ENCODE measurements around the gene CLIC6. TPM values are rescaled to one million over a fixed set of nuclear protein-coding genes. Genes with fewer than 3 reads are reported as not detected.

CLIC6 gene
- polyA plus RNA-seq, 5 donors = 35.9 to 51.1 (median 43.4) TPM

DNA sequence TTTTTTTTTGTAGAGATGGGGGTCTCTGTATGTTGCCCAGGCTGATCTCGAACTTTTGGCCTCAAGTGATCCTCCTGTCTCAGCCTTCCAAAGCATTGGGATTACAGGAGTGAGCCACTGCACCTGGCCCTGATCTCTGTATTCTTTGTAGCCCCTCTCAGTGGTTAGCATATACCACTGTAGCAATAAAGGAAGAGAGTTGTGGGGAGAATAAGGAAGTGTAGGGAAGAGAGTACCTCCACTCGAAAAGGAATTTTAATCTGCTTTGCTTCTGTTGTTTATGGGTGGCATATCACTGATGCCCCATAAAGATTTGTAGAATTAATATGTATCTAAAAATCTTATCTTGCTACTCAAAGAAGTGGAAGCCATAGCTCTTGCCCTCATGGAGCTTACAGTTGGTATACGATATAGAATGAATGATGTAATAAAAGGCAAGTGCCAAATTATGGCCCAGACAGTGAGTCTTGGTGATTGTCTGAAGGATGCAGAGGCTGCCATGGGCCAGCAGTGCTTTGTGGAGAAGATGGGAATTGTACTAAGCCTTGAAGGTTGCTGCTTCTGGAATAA, 96.0 kb downstream of the CLIC6 start:
- no peak for DNase-seq

GRCh38 chr21:34765619-34766018, 96.8 kb downstream of the CLIC6 start:
- DNase-seq = no peak

GRCh38 chr21:34766862-34767261, 98.1 kb downstream of the CLIC6 start:
- no peak for DNase-seq

Other genes starting within 250 kb of the CLIC6 start
- 1 to 10 TPM in 1 of 5 donors, under 1 TPM in 4; 0.25 to 1.0 (median 0.55) TPM for gene SMIM34, start 245.0 kb upstream of the CLIC6 start, polyA plus RNA-seq (ENCODE audit: insufficient read depth in 1 of 5, insufficient read length in 5 of 5, low replicate concordance in 1 of 5)
- gene KCNE1, start 156.8 kb upstream of the CLIC6 start, polyA plus RNA-seq (ENCODE audit: insufficient read depth in 1 of 5, insufficient read length in 5 of 5, low replicate concordance in 1 of 5) = 1 to 10 TPM in 4 of 5 donors, under 1 TPM in 1; 0.43 to 2.6 (median 2.2) TPM
- gene RCAN1, start 53.9 kb upstream of the CLIC6 start, polyA plus RNA-seq (ENCODE audit: insufficient read depth in 1 of 5, insufficient read length in 5 of 5, low replicate concordance in 1 of 5) = 10 to 100 TPM; 16.9 to 20.9 (median 20.0) TPM